HFF-Myc (cell line): ENCODE data around the gene LYPD6.
A peak's percentile ranks its signal among the peaks of the same experiment; 100 is the strongest.

Experiments used
- DNase-seq: peaks from one replicate; pipeline ENCODE4 v3.0.0-alpha.2; 2011; ENCODE audit warnings: low read depth; ENCODE audit errors: extremely low read depth
- H3K4me3 ChIP-seq: replicated peaks from 2 replicates; pipeline ENCODE4 v1.5.1; 2011; ENCODE audit warnings: low read depth, mild to moderate bottlenecking, control low read depth, low read length
- TF ChIP-seq, protein P1 (sequence below): IDR thresholded peaks from 2 replicates; pipeline ENCODE4 v1.5.1; 2012; ENCODE audit warnings: mild to moderate bottlenecking, low read depth, low read length, control low read depth; ENCODE audit errors: missing control alignments

Gene LYPD6

GRCh38 chr2:149330127-149331022, at the start of gene LYPD6:
Gene LYPD6 (plus strand): TSS chr2:149330587. CDS start chr2:149437709, 107,122 bp downstream.
- H3K4me3 ChIP-seq = peak within 1 kb of the TSS; percentile 60
- TF ChIP-seq, protein P1, sequence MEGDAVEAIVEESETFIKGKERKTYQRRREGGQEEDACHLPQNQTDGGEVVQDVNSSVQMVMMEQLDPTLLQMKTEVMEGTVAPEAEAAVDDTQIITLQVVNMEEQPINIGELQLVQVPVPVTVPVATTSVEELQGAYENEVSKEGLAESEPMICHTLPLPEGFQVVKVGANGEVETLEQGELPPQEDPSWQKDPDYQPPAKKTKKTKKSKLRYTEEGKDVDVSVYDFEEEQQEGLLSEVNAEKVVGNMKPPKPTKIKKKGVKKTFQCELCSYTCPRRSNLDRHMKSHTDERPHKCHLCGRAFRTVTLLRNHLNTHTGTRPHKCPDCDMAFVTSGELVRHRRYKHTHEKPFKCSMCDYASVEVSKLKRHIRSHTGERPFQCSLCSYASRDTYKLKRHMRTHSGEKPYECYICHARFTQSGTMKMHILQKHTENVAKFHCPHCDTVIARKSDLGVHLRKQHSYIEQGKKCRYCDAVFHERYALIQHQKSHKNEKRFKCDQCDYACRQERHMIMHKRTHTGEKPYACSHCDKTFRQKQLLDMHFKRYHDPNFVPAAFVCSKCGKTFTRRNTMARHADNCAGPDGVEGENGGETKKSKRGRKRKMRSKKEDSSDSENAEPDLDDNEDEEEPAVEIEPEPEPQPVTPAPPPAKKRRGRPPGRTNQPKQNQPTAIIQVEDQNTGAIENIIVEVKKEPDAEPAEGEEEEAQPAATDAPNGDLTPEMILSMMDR = no peak
- no peak for DNase-seq

DNA sequence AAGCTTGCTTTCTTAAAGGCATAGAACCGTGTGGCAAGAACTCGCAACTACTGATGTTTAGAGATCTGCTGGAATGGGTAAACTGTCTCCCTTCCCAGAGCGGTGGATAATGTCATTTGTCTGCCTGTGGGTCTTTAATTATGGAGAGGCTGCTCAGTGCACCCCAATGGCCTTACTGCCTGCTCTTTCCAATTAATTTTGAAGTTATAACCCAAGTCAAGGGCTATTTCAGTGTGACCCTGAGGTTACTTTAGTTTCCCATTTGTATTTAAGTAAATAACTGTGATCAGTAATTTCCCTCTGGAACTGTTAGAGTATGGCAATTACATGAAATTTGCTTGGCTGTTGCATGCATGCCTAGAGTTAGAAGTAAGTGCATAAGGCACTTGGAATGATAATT, 48.9 kb upstream of the LYPD6 start:
- TF ChIP-seq, protein P1 = no peak
- DNase-seq = no peak
- no peak overlapping the region for H3K4me3 ChIP-seq

GRCh38 chr2:149290662-149291061, 39.7 kb upstream of the LYPD6 start:
- H3K4me3 ChIP-seq = no peak overlapping the region
- TF ChIP-seq, protein P1 = no peak
- no peak for DNase-seq

DNA sequence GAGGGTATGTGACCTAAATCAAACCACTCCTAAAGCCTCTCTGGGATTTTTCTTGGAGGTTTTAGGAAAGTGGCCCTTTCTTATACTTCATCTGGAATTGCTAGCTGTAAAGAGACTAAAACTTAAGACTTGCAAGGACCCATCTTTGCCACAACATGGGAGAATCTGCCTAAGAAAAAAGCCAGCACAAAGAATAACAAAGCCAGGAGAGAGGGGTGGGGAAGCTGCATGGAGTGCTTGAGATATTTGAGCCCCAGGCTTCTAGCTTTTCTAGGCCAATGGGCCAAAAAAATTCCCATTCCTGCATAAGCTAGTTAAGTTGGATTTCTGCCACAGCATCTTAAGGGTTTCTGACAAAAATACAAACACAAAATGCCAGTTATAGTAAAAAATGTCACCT, 38.5 kb upstream of the LYPD6 start:
- H3K4me3 ChIP-seq = no peak overlapping the region

GRCh38 chr2:149296031-149296430, 34.4 kb upstream of the LYPD6 start:
- no peak overlapping the region for H3K4me3 ChIP-seq

More for the DNA sequence above, 38.5 kb upstream of the LYPD6 start:
- TF ChIP-seq, protein P1 = no peak
- no peak for DNase-seq

DNA sequence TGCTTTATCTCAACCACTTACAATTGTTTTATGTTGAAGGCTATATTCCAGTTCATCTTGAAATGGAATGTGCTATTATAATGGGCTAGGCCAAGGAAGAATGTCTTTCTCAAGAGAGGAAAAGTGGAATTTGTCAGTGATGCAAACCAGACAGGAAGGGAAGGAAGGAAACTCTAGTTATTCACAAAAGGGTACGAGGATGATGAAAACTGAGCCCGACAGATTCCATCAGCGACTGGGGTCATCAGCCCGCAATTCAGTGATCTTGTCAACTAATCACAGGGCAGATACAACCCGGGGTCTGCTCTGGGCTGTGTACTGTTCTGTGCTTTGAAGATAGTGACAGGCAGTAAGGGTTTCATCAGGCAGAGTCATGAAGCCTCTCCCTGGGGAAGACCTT, 23.4 kb upstream of the LYPD6 start:
- TF ChIP-seq, protein P1 = no peak
- H3K4me3 ChIP-seq = no peak overlapping the region
- no peak for DNase-seq

More at GRCh38 chr2:149296031-149296430, 34.4 kb upstream of the LYPD6 start:
- DNase-seq = no peak
- TF ChIP-seq, protein P1 = no peak
